Measurements from ENCODE around the gene MZT2A.
"Not testable (repeated sequence)": the region's sequence is repeated elsewhere in the genome, so short reads cannot be mapped to it uniquely, and the experiment has no call there.

MZT2A gene

GRCh38 chr2:131492015-131492417, at the start of gene MZT2A:
TSS of gene MZT2A (minus strand) at chr2:131492397. CDS start at chr2:131492376, 21 bp downstream.
- CTCF ChIA-PET = interaction anchor here (0.6 kb wide), 1 partner anchor 390 kb away, joined by 3 read pairs; no protein-coding TSS in a partner anchor
- POLR2A ChIA-PET = interaction anchor here (1.0 to 1.7 kb wide), 3 partner anchors 11 to 79 kb away, joined by 3 to 7 read pairs (median 4); no protein-coding TSS in a partner anchor
- not testable (repeated sequence) for DNase-seq (ENCODE audit: extremely low spot score)

- POLR2A ChIA-PET; DNase-seq (ENCODE audit: extremely low spot score); CTCF ChIA-PET: not testable (repeated sequence)
Measured at GRCh38 chr2:131538856-131539255, 46.7 kb upstream of the MZT2A start.

- CTCF ChIA-PET; POLR2A ChIA-PET; DNase-seq (ENCODE audit: extremely low spot score): not testable (repeated sequence)
Measured at GRCh38 chr2:131536841-131537240, 44.6 kb upstream of the MZT2A start.

GRCh38 chr2:131535951-131536826, 44.0 kb upstream of the MZT2A start:
- CTCF ChIA-PET; POLR2A ChIA-PET; DNase-seq (ENCODE audit: extremely low spot score): not testable (repeated sequence)

- TF ChIP-seq FOXM1 (IDR thresholded peaks at IDR 0.05; ENCODE audit: borderline replicate concordance) (no peak), SP1 (IDR thresholded peaks at IDR 0.05) (no peak), PKNOX1 (IDR thresholded peaks at IDR 0.05) (no peak), L3MBTL2 (conservative IDR thresholded peaks at IDR 0.05) (no peak), FOXA1 (IDR thresholded peaks at IDR 0.05) (no peak), TARDBP (IDR thresholded peaks at IDR 0.05) (no peak), BHLHE40 (IDR thresholded peaks at IDR 0.05; ENCODE audit: borderline replicate concordance) (no peak), SUZ12 (IDR thresholded peaks at IDR 0.05) (no peak), ARNT (IDR thresholded peaks at IDR 0.05) (no peak), NFRKB (IDR thresholded peaks at IDR 0.05) (no peak), FOXK2 (IDR thresholded peaks at IDR 0.05) (no peak)
- ChIA-PET CTCF (no interaction called here), POLR2A (no interaction called here)
- no peak for DNase-seq (ENCODE audit: extremely low spot score)
Measured at GRCh38 chr2:131535526-131535925, 43.3 kb upstream of the MZT2A start.

GRCh38 chr2:131534965-131535364, 42.8 kb upstream of the MZT2A start:
- POLR2A ChIA-PET; CTCF ChIA-PET; DNase-seq (ENCODE audit: extremely low spot score): not testable (repeated sequence)

- CTCF ChIA-PET; POLR2A ChIA-PET; DNase-seq (ENCODE audit: extremely low spot score): not testable (repeated sequence)
Measured at GRCh38 chr2:131534317-131534672, 42.1 kb upstream of the MZT2A start.

- CTCF ChIA-PET; POLR2A ChIA-PET; DNase-seq (ENCODE audit: extremely low spot score): not testable (repeated sequence)
Measured at GRCh38 chr2:131533609-131534316, 41.6 kb upstream of the MZT2A start.

GRCh38 chr2:131532723-131533608, 40.8 kb upstream of the MZT2A start:
- CTCF ChIA-PET; DNase-seq (ENCODE audit: extremely low spot score); POLR2A ChIA-PET: not testable (repeated sequence)

- CTCF ChIA-PET; DNase-seq (ENCODE audit: extremely low spot score); POLR2A ChIA-PET: not testable (repeated sequence)
Measured at GRCh38 chr2:131531547-131532185, 39.5 kb upstream of the MZT2A start.

GRCh38 chr2:131530626-131531344, 38.6 kb upstream of the MZT2A start:
- CTCF ChIA-PET; POLR2A ChIA-PET; DNase-seq (ENCODE audit: extremely low spot score): not testable (repeated sequence)

GRCh38 chr2:131529864-131530445, 37.8 kb upstream of the MZT2A start:
- DNase-seq (ENCODE audit: extremely low spot score); CTCF ChIA-PET; POLR2A ChIA-PET: not testable (repeated sequence)

- POLR2A ChIA-PET; DNase-seq (ENCODE audit: extremely low spot score); CTCF ChIA-PET: not testable (repeated sequence)
Measured at GRCh38 chr2:131528981-131529863, 37.0 kb upstream of the MZT2A start.
